HG03196 (cell line): ENCODE data around the gene OR2T1.
"Not testable (repeated sequence)": the region's sequence is repeated elsewhere in the genome, so short reads cannot be mapped to it uniquely, and the experiment has no call there.

Experiments used
- ATAC-seq: cut with Tn5 transposase; IDR thresholded peaks from one replicate; pipeline ENCODE4 v1.9.1; 2021; ENCODE audit not compliant: unreplicated experiment

The OR2T1 gene

DNA sequence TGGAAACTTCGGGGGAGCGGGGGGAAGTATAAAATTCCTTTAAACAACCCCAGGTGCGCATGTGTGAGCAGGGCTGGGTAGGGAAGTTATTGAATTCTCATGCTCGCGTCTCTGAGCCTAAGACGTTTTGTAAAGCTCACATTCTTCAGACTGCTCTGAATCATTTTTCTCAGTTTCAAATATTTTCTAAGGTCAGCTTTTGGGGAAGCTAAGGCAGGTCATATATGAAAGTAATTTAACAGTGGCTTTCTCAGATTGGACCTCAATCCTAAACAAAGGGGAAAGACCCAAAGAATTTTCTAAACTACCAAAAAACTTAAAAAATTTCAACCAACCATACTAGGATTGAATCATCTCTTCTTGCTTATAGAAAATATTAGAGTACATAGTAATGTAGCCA lies 32.1 kb downstream of the OR2T1 start:
- not testable (repeated sequence) for ATAC-seq

DNA sequence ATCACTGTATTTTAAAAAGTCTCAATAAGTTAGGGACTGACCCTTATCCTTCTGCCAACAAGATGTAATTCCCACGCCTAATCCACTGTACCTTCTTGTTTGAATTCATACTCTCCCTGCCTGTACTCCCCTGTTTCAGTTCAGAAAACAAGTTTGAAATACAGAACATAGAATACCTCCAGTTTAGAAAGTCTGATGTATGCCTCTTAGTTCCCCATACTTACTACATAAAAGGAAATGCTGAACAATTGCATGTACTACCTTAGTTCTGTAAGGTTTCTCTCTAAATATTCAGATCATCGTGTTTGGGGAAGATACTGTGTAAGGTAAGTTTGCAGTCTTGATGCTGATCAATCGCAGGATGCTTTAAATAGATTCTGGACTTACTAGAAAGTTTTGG lies 33.5 kb downstream of the OR2T1 start:
- not testable (repeated sequence) for ATAC-seq

DNA sequence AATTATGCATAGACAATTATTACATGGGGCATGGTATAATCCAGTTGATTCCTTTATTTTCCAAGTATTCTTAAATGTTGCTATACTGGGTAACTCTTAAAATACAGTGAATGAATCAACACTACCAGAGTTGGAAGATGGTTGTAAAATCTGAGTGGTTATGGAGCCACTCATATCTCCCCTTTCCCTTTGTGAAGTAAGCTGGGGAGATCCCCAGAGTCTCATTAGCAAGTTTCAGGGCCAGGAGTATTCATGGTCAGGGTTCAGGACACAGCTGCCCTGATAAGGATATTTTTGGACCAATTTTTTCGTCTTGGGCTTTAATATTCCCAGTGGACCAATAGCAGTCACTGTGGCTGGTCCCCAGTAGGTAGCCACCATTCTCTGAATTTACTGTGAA lies 35.8 kb downstream of the OR2T1 start:
- not testable (repeated sequence) for ATAC-seq

- ATAC-seq = not testable (repeated sequence)
Observed at GRCh38 chr1:248439283-248439682, 36.4 kb downstream of the OR2T1 start.

DNA sequence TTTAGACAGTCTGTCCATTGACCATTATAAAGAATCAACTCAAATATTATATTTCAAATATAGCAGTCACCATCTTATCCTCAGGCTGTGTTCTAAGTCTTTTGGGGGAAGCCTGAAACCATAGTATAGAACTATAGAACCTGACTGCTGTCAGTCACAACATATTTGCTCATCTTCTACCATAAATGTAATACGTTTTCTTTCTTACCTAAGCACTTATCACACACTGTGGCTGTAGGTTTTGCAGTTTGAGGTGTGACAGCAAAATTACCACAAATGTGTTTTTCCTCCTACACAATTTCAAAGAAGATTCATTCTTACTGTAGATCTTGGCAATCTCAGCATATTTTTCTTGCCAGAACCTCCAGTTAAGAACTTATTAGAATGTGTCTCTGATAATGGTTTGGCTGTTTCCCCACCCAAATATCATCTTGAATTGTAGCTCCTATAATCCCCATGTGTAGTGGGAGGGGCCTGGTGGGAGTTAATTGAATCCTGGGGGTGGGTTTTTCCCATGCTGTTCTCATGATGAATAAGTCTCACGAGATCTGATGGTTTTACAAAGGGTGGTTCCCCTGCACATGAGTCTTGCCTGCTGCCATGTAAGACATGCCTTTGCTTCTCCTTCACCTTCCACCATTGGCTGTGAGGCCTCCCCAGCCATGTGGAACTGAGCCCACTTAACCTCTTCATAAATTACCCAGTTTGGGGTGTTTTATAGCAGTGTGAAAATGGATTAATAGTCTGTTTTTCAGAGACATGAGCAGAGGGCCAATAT lies 39.8 kb downstream of the OR2T1 start:
- not testable (repeated sequence) for ATAC-seq

DNA sequence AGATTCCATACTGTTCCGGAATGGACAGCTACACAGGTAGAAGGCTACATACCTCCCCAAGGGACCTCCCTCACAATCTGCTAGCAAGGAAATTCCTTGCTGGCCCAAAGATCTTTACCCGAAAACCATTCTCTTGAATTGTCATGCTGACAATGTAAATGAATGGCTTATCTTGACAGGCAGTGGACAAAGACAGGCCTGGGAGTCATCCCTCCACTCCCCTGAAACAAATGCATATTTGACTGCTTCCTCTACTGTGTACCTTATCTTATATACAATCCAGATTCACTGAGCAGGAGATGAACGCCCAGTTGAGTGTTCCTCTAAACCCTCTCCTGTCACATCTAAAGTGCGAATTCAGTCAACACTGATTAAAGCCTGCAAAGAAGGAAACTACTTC lies 41.8 kb downstream of the OR2T1 start:
- ATAC-seq = not testable (repeated sequence)

GRCh38 chr1:248445399-248445798 lies 42.6 kb downstream of the OR2T1 start, which contains the start of gene OR2T2:
OR2T2 (plus strand) TSS chr1:248445637; CDS start chr1:248452798, 7,161 bp downstream.
- not testable (repeated sequence) for ATAC-seq

GRCh38 chr1:248448409-248449074 lies 45.7 kb downstream of the OR2T1 start:
- ATAC-seq = peak; percentile 61

- not testable (repeated sequence) for ATAC-seq
Observed at GRCh38 chr1:248449821-248450465, 47.1 kb downstream of the OR2T1 start.

- ATAC-seq = peak; percentile 64
Observed at GRCh38 chr1:248450466-248451145, 47.8 kb downstream of the OR2T1 start.

- ATAC-seq = not testable (repeated sequence)
Observed at GRCh38 chr1:248453619-248454018, 50.8 kb downstream of the OR2T1 start.

DNA sequence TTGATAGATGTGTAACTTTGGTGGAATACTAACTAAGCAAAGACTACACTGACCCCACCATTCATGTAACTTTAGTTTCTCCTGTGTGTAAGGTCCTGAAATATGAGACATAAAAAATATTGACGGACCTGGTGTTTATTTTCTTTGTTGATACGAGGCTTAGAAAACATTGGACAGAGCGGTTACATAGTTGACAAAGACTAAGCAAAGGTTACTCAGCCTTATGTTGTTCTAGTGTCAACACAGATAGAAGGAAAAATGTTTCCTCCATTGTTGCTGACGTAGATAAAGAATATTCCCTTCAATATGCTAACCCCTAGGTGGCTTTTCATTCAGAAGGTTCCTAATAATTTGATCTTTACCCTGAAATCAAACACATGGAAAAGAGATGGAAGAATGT lies 52.2 kb downstream of the OR2T1 start:
- not testable (repeated sequence) for ATAC-seq

GRCh38 chr1:248456635-248457034 lies 53.8 kb downstream of the OR2T1 start:
- not testable (repeated sequence) for ATAC-seq
